GM23338 (cell line): ENCODE results near the gene MTCL1. TPM values are rescaled to one million over a fixed set of nuclear protein-coding genes. Genes with fewer than 3 reads are reported as not detected.

Experiments used
- ATAC-seq: fragments of 200-7000 bp; cut with Tn5 transposase; 3 replicates; pipeline ENCODE4 v1.9.1; 2020
- DNase-seq: peaks from one replicate; pipeline ENCODE4 v3.0.0-alpha.2; 2015; ENCODE audit warnings: low spot score
- H2AFZ ChIP-seq: fragments of 200-600 bp; sonication (generic); 2 replicates; pipeline ENCODE4 v1.8.0; 2016; ENCODE audit warnings: antibody characterized with exemption, mild to moderate bottlenecking, moderate library complexity
- H3F3A ChIP-seq: fragments of 200-600 bp; sonication (generic); replicated peaks from 2 replicates; pipeline ENCODE4 v1.8.0; 2017; ENCODE audit warnings: antibody characterized with exemption, mixed run types, low read depth
- H3K27ac ChIP-seq: fragments of 200-600 bp; sonication (generic); 2 replicates; pipeline ENCODE4 v1.6.1; 2016; ENCODE audit warnings: low read depth
- H3K27me3 ChIP-seq: fragments of 200-600 bp; sonication (generic); 2 replicates; pipeline ENCODE4 v1.8.0; 2016; ENCODE audit warnings: mild to moderate bottlenecking, mixed run types, moderate library complexity; ENCODE audit not compliant: insufficient read depth
- H3K36me3 ChIP-seq: fragments of 200-600 bp; sonication (generic); 2 replicates; pipeline ENCODE4 v1.8.0; 2016; ENCODE audit warnings: mild to moderate bottlenecking; ENCODE audit not compliant: insufficient read depth
- H3K4me1 ChIP-seq: fragments of 200-600 bp; sonication (generic); 2 replicates; pipeline ENCODE4 v1.8.0; 2016; ENCODE audit warnings: mild to moderate bottlenecking, moderate library complexity; ENCODE audit not compliant: insufficient read depth
- H3K4me2 ChIP-seq: fragments of 200-600 bp; sonication (generic); 2 replicates; pipeline ENCODE4 v1.7.1; 2017; ENCODE audit warnings: mixed run types
- H3K4me3 ChIP-seq: fragments of 200-600 bp; sonication (generic); 2 replicates; pipeline ENCODE4 v1.6.1; 2016; ENCODE audit warnings: mixed run types
- H3K79me2 ChIP-seq: fragments of 200-600 bp; sonication (generic); replicated peaks from 2 replicates; pipeline ENCODE4 v1.8.0; 2017; ENCODE audit warnings: mild to moderate bottlenecking; ENCODE audit not compliant: insufficient read depth
- H3K9me2 ChIP-seq: fragments of 200-600 bp; sonication (generic); 2 replicates; pipeline ENCODE4 v1.8.0; 2017; ENCODE audit not compliant: insufficient read depth
- H4K20me1 ChIP-seq: fragments of 200-600 bp; sonication (generic); replicated peaks from 2 replicates; pipeline ENCODE4 v1.8.0; 2017; ENCODE audit warnings: mild to moderate bottlenecking; ENCODE audit not compliant: insufficient read depth
- H3K27ac Mint-ChIP-seq: 2 replicates; pipeline ENCODE4 v1.8.0; 2020; ENCODE audit warnings: inconsistent platforms, mild to moderate bottlenecking, moderate library complexity, mixed read lengths
- H3K27me3 Mint-ChIP-seq: 3 replicates; pipeline ENCODE4 v1.8.0; 2022; ENCODE audit warnings: low read depth, mild to moderate bottlenecking, moderate library complexity, mixed read lengths, inconsistent platforms; ENCODE audit not compliant: insufficient read depth, poor library complexity
- H3K36me3 Mint-ChIP-seq: 3 replicates; pipeline ENCODE4 v1.8.0; 2021; ENCODE audit warnings: low read depth, mild to moderate bottlenecking, inconsistent platforms, moderate library complexity, mixed read lengths
- H3K4me1 Mint-ChIP-seq: 3 replicates; pipeline ENCODE4 v1.8.0; 2020; ENCODE audit warnings: mild to moderate bottlenecking, inconsistent platforms, mixed read lengths
- H3K4me3 Mint-ChIP-seq: 3 replicates; pipeline ENCODE4 v1.8.0; 2021; ENCODE audit warnings: moderate library complexity, mild to moderate bottlenecking, inconsistent platforms, mixed read lengths
- H3K9me3 Mint-ChIP-seq: 3 replicates; pipeline ENCODE4 v1.8.0; 2020; ENCODE audit warnings: moderate library complexity, mild to moderate bottlenecking, inconsistent platforms, mixed read lengths
- CTCF ChIP-seq, 2 experiments: fragments of 200-600 bp in 1 of 2; sonication (generic) in 1 of 2; conservative IDR thresholded peaks; 2 replicates each; pipeline versions ENCODE4 v1.5.1 to v1.6.1; 2016 to 2017; ENCODE audit warnings: antibody characterized with exemption in 2 of 2, low read depth in 2 of 2, mild to moderate bottlenecking in 2 of 2, moderate library complexity in 1 of 2
- ETS1 ChIP-seq: IDR thresholded peaks from 2 replicates; pipeline ENCODE4 v1.6.1; 2016; ENCODE audit warnings: antibody characterized with exemption
- EZH2 ChIP-seq: fragments of 200-600 bp; sonication (generic); IDR thresholded peaks from one replicate; pipeline ENCODE4 v1.8.0; 2017; ENCODE audit warnings: antibody characterized with exemption, mild to moderate bottlenecking, low read depth; ENCODE audit not compliant: unreplicated experiment
- JUNB ChIP-seq: IDR thresholded peaks from one replicate; pipeline ENCODE4 v1.6.1; 2016; ENCODE audit warnings: antibody characterized with exemption; ENCODE audit not compliant: unreplicated experiment
- NANOG ChIP-seq: IDR thresholded peaks from 2 replicates; pipeline ENCODE4 v1.6.1; 2016; ENCODE audit warnings: antibody characterized with exemption, borderline replicate concordance
- REST ChIP-seq: IDR thresholded peaks from one replicate; pipeline ENCODE4 v1.6.1; 2018; ENCODE audit warnings: antibody characterized with exemption; ENCODE audit not compliant: unreplicated experiment
- STAT1 ChIP-seq: IDR thresholded peaks from one replicate; pipeline ENCODE4 v1.6.1; 2016; ENCODE audit warnings: antibody characterized with exemption; ENCODE audit not compliant: unreplicated experiment
- ZNF114 ChIP-seq: fragments of 250-450 bp; sonication (Bioruptor Pico); IDR thresholded peaks from 2 replicates; pipeline ENCODE4 v1.5.0; 2020; ENCODE audit warnings: mild to moderate bottlenecking, moderate library complexity
- ZNF331 ChIP-seq: fragments of 250-450 bp; sonication (Bioruptor Pico); IDR thresholded peaks from 2 replicates; pipeline ENCODE4 v1.5.0; 2020; ENCODE audit warnings: low read depth, mild to moderate bottlenecking, moderate library complexity
- polyA plus RNA-seq: library from polyadenylated mRNA; unstranded; fragments of >200 nt; fragmentation: Nextera tagmentation; extraction: Ambion mirVana; gene quantifications from 2 replicates; pipeline ENCODE4 v1.2.1, GENCODE V29; 2016
- total RNA-seq: library from RNA; depleted of rRNA; stranded (reverse); fragments of >200 nt; shearing (Covaris generic); gene quantifications from 2 replicates; pipeline ENCODE4 v1.2.3, GENCODE V29; 2014

Gene MTCL1
- total and polyA plus RNA-seq, 2 experiments from 2014 or later, result 14.4 to 45.0 TPM

- TF ChIP-seq REST, result no peak
- no peak for TF ChIP-seq EZH2
- TF ChIP-seq ZNF114 (CRISPR knock-in tag), result no peak
- TF ChIP-seq ETS1, result no peak
- TF ChIP-seq CTCF (conservative IDR thresholded peaks at IDR 0.05; ENCODE audit: low read depth in 2 of 2), result no peak
- no peak for TF ChIP-seq ZNF331
- TF ChIP-seq NANOG, result no peak
- TF ChIP-seq STAT1, result no peak
Observed at GRCh38 chr18:8747440-8747937, 42.1 kb downstream of the MTCL1 start (continued).

- H3K79me2 ChIP-seq, result peaks cover 17% of the 10 kb centered on the region; the same call in 1 of the 2 replicates
- Mint-ChIP-seq H3K36me3 (peaks cover 16% of the 10 kb centered on the region), H3K27me3 (no peaks in the 10 kb centered on the region), H3K4me3 (no peak overlapping the region), H3K4me1 (no peaks in the 10 kb centered on the region), H3K9me3 (no peaks in the 10 kb centered on the region), H3K27ac (0 out of 2 replicates have a peak overlapping the region, but pooled peaks have one; percentile 5)
- H3K27me3 ChIP-seq, result no peaks in the 10 kb centered on the region
- no peak overlapping the region for H3K27ac ChIP-seq
- H3K36me3 ChIP-seq, result peaks cover 7% of the 10 kb centered on the region; the same call in 1 of the 2 replicates
- no peaks in the 10 kb centered on the region for H3K9me2 ChIP-seq
- DNase-seq (no peak), ATAC-seq (peak; percentile 51)
- H3K4me1 ChIP-seq, result no peaks in the 10 kb centered on the region
- no peaks in the 10 kb centered on the region for H3F3A ChIP-seq
- H2AFZ ChIP-seq, result no peak overlapping the region
- TF ChIP-seq JUNB (no peak), CTCF (conservative IDR thresholded peaks at IDR 0.05; ENCODE audit: low read depth in 2 of 2) (peak in 1 of 2 experiments; percentile 28; a peak in 2 of 4 replicates)
- H3K4me2 ChIP-seq, result no peak overlapping the region
- no peaks in the 10 kb centered on the region; the same call in 1 of the 2 replicates for H4K20me1 ChIP-seq
- no peak overlapping the region for H3K4me3 ChIP-seq
Observed at GRCh38 chr18:8749492-8749891, 44.1 kb downstream of the MTCL1 start.
